Left hindlimb (tissue), 1 donor: Measurements from ENCODE around the gene ATP6V1E1.
A peak's percentile ranks its signal among the peaks of the same experiment; 100 is the strongest.
"Not testable (repeated sequence)": the region's sequence is repeated elsewhere in the genome, so short reads cannot be mapped to it uniquely, and the experiment has no call there.

Experiments used
- DNase-seq: peaks from one replicate; pipeline ENCODE4 v3.0.0-alpha.2; 2018

ATP6V1E1 gene

DNA sequence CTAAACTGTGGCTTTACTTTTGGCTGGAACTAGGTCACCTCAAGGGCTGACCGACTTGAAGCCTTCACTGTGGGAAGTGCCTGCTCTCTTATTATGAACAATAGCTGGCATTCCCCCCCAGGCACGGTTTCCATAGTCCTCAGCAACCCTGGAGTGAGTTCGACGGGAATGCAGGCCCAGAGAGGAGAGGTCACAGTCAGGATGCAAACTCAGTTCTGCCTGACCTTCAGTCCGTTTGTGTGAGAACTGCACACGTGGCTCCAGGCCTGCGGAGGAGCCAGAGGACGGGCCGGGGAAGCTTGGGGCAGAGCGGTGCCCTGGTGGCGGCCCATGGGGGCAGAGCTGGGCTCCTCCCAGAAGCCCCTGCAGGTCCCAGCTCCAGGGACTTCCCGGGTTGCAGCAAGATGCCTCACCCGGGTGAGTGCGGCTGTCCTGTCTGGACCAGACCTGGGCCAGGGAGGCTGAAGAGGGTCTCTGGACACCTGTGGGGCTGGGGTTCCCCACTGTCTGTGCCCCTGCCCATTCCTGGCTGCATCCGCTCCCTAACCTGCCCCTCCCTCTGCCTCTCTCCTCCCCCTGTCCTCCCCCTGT is 48.0 kb downstream of the ATP6V1E1 start:
- DNase-seq: no peak

DNA sequence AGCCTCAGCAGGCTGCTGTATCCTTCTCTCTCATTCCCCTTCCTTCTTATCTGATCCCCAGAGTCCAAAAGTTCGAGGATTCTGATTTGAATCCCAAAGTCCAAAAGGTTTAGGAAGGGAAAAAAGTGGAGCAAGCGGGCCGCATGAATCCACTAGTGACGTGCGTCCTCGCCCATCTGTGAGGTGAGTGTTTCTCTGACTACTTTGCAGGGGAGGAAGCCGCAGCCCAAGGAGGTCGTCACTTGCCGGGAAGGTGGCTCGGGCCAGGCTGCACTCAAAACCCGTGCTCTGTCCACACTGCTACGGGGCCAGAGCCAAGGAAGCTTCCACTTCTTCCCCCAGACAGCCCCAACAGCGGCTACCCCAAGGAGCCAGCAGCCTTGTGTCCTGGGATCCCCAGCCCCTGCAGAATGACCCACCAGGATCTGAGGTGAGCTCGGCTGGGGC is 49.0 kb downstream of the ATP6V1E1 start:
- no peak for DNase-seq

DNA sequence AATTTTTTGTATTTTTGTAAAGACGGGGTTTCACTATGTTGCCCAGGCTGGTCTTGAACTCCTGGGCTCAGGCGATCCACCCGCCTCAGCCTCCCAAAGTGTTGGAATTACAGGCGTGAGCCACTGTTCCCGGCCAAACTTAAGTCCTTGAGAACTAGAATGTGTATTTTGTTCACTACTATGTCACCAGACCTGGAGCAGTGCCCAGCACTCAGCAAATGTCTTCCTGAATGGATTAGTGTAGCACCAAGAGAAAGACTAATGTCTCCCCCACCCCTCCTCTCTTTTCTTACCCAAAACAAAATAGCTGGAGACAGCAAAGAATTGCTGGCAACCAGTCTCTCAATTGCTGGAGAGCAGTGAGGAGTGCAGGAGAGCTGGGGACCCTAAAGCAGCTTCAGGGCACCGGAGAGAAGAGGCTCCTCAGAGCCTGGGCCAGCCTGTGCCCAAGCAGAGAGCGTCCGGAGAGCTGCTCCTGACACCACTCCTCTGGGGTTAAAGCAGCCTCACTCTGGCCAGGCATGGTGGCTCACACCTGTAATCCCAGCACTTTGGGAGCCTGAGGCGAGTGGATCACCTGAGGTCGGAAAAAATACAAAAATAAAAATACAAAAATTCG is 50.3 kb downstream of the ATP6V1E1 start:
- no peak for DNase-seq

DNA sequence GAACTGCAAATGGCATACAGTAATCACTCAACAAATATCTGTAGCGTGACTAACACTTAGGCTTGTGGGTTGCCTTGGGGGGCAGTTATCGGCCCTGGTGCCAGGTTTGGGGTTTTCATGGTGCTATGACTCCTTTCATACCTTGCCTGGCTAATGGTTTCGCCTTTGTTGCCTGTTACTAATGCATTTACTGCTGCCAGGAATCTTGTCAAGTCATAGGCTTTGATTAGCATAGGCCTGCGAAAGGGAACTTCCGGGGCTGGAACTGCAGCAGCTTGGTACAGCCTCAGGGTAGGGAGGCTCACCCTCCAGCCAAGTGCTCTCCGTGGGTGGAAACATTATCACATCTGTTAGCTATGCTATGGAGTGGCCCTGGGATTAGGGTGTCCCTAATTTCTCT is 52.1 kb downstream of the ATP6V1E1 start:
- no peak for DNase-seq

DNA sequence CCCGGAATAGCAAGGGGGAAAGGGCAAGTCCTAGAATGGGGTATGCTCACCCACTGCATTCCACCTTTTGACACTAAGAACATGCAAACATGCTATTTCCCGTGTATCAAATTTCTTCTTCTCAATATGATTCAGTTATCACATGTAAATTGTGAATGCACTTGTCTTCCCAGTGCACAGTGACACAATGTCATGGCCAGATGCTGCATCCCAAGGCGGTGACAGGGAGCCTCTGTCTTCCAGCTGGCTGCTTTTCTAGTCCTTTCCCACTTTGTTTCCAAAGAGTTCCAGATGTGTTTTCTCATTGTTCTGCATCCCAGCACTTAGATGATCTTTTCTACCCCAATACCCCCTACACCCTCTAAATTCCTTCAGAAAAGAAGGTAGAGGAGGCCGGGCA is 52.9 kb downstream of the ATP6V1E1 start:
- no peak for DNase-seq

DNA sequence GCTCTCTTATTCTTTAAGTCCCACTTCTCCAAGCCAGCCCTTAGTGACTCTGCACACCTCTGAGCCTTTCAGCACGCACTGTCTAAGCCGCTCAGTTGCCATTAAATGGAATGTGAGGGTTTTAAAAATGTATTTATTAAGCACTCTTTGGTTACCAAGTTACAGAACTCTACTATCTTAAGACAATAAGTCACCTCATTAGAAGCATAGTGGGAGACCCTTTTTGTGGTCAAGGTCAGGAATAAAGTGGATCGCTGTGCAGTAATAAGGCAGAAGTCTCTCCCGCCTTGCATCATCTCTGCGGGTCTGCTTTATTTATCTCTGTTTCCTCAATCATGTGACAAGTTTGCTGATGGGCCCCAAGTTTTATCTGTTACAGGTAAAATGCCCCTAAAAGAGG is 53.4 kb downstream of the ATP6V1E1 start:
- no peak for DNase-seq

DNA sequence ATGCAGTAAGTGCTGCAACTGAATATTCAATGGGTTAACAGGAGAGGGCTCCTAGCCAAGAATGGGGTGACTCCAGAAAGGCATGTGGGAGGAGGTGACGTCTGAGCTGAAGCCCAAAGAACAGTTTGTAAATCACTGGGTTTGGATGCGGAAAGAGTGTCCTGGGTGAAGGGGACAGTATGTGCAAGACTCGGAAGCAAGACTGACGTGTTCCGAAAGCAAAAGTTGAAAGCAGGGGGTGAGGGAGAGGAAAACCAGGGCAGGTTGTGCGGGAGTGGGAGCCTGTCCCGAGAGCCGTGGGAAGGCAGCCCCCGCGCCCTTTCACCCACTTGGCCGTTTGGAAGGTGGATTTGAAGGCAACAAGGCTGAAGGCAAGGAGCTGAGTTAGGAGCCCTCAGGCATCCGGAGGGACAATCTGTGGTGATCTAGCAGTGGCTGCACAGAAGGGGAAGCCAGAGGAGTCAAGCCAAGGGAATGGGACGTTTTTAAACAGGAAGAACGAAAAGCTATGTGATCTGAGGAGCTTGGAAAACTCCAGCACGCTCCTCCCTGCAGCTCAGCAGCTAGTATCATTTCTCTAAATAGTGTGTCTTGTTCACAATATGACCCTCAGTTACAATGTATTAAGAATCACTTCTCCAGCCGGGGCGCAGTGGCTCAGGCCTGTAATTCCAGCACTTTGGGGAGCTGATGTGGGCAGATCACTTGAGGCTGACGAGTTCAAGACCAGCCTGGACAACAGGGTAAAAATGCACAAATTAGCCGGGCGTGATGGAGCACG is 57.5 kb downstream of the ATP6V1E1 start:
- DNase-seq: peak; percentile 73

DNA sequence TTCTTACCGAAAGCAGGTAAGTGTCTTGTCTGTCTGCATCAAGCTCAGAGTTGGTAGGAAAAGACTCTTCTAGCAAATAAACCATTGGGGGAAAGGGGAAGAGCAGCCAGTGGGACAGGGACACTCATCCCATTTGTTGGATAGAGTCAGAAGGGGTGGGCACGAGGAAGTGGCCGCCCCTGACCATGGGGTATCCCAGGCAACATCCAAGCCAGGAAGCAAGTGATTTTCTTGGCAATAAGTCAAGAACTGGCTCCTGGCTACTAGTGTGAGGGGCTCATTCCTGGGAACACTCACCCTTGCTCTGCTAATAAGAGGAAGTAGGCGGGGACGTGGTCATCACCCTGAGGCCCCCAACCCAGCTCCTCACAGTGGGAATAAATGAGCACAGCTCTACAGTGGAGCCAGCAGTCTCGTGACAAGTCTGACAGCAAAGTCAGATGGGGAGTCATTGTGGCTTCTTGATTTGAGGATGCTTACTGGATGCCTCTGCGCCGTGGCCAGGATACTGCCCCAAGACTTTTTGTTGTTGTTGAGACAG is 58.5 kb downstream of the ATP6V1E1 start:
- no peak for DNase-seq

DNA sequence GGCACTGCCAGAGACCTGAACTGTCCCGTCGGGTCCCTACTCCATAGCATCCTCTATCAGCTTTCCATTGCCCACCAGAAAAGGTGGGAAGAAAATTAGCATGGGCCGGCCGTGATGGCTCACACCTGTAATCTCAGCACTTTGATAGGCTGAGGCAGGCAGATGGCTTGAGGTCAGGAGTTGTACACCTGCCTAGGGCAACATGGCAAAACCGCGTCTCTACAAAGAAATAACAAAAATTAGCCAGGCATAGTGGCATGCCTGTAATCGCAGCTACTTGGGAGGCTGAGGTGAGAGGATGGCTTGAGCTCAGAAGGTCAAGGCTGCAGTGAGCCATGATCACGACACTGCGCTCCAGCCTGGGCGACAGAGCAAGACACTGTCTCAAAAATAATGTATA is 61.8 kb downstream of the ATP6V1E1 start:
- no peak for DNase-seq

DNA sequence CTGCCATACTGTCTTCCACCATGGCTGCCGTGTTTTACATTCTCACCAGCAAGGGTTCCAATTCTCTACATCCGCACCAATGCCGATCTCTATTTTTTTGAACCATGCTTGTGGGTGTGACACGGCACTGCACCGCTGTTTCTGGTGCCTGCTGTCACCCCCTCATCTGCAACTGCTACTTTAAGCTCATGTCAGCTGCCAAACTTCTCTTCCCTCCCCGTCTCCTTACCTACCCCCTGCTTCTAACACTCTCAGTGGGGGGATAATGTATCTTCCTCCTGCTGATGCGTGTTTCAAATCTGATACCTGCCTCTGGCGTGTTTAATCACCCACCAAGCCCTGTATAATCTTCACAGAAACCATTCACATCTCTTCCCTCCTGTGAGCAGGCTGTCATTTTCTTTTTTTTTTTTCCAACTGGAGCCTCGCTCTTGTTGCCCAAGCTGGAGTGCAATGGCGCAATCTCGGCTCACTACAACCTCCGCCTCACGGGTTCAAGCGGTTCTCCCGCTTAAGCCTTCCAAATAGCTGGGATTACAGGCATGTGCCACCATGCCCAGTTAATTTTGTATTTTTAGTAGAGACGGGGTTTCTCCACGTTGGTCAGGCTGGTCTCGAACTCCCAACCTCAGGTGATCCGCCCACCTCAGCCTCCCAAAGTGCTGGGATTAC is 62.4 kb downstream of the ATP6V1E1 start:
- not testable (repeated sequence) for DNase-seq

DNA sequence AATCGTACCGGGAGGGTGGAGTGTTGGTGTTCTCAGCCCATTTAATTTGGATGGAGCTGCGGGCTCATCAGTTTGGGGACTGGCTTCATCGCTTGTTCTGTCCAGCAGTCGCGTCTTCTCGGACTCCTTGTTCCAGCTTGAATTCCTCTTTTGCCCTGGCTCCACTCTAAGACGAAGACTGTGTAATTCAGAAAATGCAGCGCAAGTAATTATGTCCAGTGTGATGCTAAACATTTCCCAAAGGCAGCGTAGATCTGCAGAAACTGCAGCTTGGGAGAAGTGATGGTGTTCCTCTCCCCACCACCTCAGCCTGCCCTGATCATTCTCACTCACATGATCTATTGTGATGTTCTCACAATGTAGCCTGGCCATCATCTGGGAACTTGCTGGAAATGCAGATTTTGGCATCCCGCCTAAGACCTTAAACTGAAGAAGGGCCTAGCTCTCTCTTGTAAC is 64.6 kb downstream of the ATP6V1E1 start:
- DNase-seq: no peak

DNA sequence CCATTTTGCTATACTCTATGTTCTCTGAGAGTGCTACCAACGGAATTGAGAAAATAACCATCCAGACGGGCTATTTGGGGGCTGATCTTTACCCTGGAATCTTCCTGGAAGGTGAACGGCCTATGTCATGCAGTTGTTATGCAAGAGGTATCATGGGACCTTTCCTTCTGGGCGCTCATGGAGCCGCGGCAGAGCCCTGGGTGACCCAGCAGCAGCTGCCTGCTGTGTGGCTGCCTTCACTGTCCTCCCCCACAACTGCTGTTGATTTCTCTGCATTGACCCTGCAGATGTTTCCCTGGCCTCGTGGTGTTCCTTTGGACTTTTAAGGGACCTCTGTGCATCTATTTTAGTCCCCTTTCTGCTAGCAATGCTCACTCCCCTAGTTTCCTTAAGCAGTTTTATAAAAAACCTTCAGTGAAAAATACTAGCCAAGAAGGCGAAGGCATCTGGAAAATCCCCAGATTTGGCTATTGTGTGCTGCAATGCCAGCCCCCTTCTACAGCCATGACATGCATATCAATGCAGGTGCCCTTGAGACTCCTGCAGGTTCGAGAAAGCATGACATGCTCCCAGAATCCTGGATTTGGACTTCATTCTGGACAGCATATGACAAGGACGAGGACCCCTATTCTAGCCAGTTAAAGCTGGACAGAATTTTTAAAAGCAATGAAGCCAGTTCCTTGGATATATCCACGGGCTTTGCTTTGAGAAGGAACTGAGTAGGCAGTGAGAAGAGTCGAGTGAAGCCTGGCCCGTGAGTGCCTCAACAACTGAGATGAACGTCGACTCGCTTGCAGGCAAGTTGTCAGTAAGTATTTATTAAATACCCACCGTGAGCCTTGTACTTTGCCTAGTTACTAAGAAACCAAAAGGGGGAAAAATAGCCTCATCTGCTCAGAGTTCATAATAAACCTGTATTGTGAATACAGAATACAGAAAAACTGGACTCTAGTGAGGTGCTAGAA is 65.4 kb downstream of the ATP6V1E1 start, which contains the start of gene SLC25A18:
SLC25A18 (plus strand) TSS at position 593 of the 965 bp plus-strand sequence. CDS start 16,447 bp downstream, outside the sequence.
- DNase-seq: no peak

DNA sequence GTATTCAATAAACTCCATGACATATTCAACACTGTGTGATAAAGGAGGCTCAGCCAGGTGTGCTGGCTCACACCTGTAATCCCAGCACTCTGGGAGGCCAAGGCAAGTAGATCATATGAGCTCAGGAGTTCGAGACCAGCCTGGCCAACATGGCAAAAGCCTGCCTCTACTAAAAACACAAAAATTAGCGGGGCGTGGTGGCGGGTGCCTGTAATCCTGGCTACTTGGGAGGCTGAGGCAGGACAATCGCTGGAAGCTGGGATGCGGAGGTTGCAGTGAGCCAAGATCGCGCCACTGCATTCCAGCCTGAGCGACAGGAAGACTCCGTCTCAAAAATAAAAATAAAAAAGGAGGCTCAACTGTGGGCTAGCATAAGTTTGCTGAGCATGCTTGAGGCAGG is 69.4 kb downstream of the ATP6V1E1 start:
- no peak for DNase-seq

DNA sequence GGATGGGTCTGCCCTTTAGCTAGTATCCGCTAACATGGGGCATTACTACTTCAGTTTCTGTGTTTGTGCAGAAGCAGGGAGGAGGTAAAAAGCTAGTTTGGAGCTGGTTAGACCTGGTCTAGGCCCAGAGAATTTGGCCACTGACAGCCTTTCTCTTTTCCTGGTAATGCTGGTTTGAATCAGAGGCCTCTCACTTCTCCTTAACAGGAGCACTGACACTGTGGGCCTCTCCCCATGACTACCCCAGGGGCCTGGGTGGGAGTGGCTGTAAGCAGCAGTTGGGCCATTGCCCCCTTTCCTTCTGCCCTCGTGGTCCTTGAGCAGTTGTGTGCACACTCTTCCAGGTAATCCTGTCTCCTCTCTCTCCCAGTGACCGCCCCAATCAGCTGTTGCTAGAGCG is 73.7 kb downstream of the ATP6V1E1 start:
- no peak for DNase-seq

DNA sequence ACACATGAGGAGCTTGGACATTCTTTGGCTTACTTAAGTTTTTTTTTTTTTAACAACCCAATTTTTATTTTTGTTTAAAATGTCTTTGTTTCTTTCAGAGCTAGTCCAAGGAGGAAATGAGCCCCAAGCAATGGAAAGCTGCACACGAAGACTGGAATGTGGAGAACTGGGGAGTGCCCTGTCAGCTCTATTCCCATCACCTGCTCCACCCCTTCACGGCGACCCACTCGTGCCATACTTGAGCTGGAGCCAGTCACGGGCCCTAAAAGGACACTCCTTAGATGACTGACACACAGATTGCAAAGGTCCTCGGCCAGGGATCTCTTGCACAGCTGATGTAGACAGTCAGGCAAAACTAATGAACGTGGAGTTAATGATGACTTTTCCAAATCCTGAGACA is 75.8 kb downstream of the ATP6V1E1 start:
- no peak for DNase-seq

DNA sequence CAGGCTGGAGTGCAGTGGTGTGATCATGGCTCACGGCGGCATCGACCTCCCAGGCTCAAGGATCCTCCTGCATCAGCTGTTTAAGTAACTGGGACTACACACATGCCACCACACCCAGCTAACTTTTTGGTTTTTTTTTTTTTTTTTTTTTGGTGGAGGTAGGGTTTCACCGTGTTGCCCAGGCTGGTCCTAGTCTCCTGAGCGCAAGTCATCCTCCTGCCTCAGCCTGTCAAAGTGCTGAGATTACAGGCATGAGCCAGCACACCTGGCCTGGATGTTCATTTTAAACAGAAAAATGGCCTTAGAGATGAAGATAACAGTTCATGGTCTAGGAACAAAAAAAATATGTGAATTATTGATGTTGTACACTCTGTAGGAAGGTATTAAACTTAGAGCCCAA is 78.9 kb downstream of the ATP6V1E1 start:
- DNase-seq: no peak

DNA sequence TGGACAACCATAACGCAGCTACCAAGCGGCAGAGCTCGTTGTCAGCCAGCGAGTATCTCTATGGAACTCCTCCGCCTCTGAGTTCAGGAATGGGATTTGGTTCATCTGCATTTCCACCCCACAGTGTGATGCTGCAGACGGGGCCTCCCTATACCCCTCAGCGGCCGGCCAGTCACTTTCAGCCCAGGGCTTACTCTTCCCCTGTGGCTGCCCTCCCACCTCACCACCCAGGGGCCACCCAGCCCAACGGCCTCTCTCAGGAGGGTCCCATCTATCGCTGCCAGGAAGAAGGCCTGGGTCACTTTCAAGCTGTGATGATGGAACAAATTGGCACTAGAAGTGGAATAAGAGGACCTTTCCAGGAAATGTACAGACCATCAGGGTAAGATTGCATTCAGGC is 79.4 kb downstream of the ATP6V1E1 start:
- DNase-seq: no peak

DNA sequence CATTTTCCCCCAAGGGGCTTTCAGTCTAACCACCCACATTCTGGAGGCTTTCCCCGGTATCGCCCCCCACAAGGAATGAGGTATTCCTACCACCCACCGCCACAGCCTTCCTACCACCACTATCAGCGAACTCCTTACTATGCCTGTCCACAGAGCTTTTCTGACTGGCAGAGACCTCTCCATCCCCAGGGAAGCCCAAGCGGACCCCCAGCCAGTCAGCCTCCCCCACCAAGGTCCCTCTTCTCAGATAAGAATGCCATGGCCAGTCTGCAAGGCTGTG is 79.9 kb downstream of the ATP6V1E1 start:
- no peak for DNase-seq

DNA sequence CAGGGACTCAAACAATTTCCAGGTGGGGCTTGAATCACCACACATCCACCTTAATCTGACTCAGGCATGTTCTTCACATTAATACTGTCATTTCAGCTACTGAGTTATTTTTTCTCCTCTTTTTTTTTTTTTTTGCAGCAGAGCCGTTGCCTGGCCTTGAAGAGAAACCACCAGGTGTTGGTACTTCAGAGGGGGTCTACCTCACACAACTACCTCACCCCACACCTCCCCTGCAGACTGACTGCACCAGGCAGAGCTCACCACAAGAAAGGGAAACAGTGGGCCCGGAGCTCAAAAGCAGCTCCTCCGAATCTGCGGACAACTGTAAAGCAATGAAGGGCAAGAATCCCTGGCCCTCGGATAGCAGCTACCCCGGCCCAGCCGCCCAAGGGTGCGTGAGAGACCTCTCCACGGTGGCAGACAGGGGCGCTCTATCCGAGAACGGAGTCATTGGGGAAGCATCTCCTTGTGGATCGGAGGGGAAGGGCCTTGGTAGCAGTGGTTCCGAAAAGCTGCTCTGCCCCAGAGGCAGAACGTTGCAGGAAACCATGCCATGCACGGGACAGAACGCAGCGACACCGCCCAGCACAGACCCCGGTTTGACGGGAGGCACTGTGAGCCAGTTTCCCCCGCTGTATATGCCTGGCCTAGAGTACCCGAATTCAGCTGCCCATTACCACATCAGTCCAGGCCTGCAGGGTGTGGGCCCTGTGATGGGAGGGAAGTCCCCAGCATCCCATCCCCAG is 80.4 kb downstream of the ATP6V1E1 start:
- no peak for DNase-seq

DNA sequence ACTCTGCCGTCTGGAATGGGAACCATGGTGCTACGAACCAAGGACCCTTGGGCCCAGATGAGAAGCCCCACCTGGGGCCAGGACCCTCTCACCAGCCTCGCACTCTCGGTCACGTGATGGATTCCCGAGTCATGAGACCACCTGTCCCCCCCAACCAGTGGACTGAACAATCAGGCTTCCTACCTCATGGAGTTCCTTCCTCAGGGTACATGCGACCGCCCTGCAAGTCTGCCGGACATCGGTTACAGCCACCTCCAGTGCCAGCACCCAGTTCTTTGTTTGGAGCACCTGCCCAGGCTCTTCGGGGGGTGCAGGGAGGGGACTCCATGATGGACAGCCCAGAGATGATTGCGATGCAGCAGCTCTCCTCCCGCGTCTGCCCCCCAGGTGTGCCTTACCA is 86.1 kb downstream of the ATP6V1E1 start:
- no peak for DNase-seq
